ENCODE data around the gene ADGRB3. TPM values are rescaled to one million over a fixed set of nuclear protein-coding genes. Genes with fewer than 3 reads are reported as not detected.

Gene ADGRB3
- total and polyA plus RNA-seq, 8 donors, result 0.04 to 0.34 (median 0.21) TPM

DNA sequence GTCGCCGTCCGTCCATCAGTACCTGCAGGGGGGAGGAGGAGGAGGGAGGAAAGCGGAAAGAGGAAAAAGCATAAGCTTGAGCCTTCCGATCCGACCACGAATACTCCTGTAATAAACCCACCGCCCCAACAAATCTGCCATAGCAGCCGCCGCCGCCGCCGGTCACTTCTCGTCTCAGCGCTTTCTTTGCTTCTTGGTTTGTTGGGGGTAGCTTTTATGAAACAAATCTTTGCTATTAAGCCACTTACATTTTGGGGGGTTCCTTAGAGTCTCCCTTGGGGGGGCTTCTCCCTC lies 277 bp downstream of the ADGRB3 start:
- FAIRE-seq, result no peak
- no peak overlapping the region for H3K27ac ChIP-seq
- DNase-seq, result no peak
- intact Hi-C loops (cut with DNase I), result no loop called here
- no peak for ATAC-seq
- 0 to 3% methylated on average over 15 of the region's 15 CpGs for WGBS, 2 donors
- peaks cover 0 to 4% (median 4%) of the 10 kb centered on the region in 3 donors for H3K4me1 ChIP-seq
- TF ChIP-seq, protein P1, sequence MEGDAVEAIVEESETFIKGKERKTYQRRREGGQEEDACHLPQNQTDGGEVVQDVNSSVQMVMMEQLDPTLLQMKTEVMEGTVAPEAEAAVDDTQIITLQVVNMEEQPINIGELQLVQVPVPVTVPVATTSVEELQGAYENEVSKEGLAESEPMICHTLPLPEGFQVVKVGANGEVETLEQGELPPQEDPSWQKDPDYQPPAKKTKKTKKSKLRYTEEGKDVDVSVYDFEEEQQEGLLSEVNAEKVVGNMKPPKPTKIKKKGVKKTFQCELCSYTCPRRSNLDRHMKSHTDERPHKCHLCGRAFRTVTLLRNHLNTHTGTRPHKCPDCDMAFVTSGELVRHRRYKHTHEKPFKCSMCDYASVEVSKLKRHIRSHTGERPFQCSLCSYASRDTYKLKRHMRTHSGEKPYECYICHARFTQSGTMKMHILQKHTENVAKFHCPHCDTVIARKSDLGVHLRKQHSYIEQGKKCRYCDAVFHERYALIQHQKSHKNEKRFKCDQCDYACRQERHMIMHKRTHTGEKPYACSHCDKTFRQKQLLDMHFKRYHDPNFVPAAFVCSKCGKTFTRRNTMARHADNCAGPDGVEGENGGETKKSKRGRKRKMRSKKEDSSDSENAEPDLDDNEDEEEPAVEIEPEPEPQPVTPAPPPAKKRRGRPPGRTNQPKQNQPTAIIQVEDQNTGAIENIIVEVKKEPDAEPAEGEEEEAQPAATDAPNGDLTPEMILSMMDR (IDR thresholded peaks at IDR 0.05), result no peak
- H3K27me3 ChIP-seq, result peaks cover 0 to 37% (median 8%) of the 10 kb centered on the region in 4 donors
- no peaks in the 10 kb centered on the region for H3K36me3 ChIP-seq
- no peaks in the 10 kb centered on the region for H3K9me3 ChIP-seq
- H3K4me3 ChIP-seq, result peak overlapping the region; percentile 34 to 64 (median 44)

DNA sequence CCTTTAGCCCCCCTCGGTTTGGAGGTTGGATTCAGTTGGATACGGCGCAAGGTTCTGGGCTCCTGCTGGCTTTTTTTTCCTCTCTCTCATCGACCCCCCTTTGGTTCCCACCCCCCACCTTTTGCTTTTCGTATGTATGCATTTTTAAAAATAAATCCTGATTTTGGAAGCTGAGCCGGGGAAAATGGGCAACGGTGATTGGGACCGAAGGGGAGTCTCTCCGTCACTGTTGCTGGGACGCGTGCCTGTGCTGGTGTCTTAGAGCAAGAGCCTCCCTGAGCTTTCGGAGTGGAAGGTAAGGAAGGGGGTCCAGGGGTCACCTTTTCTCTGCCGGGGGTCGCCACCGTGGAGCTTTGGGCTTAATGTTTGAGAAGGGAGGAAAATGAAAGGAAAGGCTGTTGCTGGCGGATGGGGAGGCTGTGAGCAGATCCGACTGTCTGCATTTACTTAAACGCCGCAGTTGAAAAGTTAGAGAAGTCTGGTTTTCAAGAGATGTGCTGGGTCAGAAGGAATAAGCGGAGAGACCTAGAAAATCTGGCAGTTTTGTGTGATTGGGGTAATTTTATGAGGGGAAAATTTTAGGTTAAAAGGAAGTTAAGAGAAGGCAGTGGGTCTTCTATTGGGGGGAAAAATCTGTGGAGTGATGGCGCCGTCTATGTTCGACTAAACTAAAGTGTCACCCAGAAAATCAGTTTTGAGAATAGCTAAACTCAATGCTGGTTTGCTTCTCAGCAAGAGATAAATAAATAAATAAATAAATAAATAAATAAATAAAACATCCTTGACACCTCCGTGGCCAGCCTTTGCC lies 828 bp downstream of the ADGRB3 start:
- Histone ChIP-seq H3K9me3 (no peaks in the 10 kb centered on the region), H3K27me3 (peaks cover 0 to 37% (median 8%) of the 10 kb centered on the region in 4 donors), H3K27ac (no peak overlapping the region), H3K4me1 (peaks cover 0 to 4% (median 4%) of the 10 kb centered on the region in 3 donors), H3K4me3 (peak overlapping the region; percentile 34 to 64 (median 44)), H3K36me3 (no peaks in the 10 kb centered on the region)
- FAIRE-seq (no peak), DNase-seq (peak in 1 of 6 donors; percentile 60), ATAC-seq (peak in 1 of 4 donors; percentile 26)
- TF ChIP-seq, protein P1 (IDR thresholded peaks at IDR 0.05), result no peak
- WGBS, 2 donors, result 4% methylated on average over 24 of the region's 24 CpGs
- intact Hi-C loops (cut with DNase I), result no loop called here

DNA sequence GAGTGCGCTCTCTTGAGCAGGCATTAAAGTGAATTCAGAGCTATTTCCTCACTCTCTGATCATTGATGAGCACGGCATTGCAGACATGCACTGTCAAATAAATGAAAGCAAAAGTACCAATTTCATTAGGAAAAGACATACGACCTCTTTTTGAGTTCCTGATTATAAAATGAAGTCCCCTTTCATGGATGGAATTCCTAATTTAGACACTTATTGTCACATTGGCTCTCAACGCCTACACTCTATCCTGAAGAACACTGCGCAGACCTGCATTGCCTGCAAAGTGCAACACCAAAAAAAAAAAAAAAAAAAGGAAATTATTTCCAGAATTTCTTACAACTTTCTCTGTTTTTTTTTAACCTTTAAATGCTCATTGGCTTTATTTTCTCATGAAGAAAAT lies 1.6 kb downstream of the ADGRB3 start:
- H3K4me1 ChIP-seq, result peaks cover 0 to 4% (median 4%) of the 10 kb centered on the region in 3 donors
- H3K27ac ChIP-seq, result no peak overlapping the region
- 36 to 44% methylated on average over 5 of the region's 5 CpGs for WGBS, 2 donors
- H3K4me3 ChIP-seq, result no peak overlapping the region
- no peaks in the 10 kb centered on the region for H3K9me3 ChIP-seq
- intact Hi-C loops (cut with DNase I), result no loop called here
- FAIRE-seq, result no peak
- no peak for ATAC-seq
- no peaks in the 10 kb centered on the region for H3K36me3 ChIP-seq
- no peak for DNase-seq
- TF ChIP-seq, protein P1 (IDR thresholded peaks at IDR 0.05), result no peak
- H3K27me3 ChIP-seq, result peaks cover 0 to 41% (median 8%) of the 10 kb centered on the region in 4 donors

DNA sequence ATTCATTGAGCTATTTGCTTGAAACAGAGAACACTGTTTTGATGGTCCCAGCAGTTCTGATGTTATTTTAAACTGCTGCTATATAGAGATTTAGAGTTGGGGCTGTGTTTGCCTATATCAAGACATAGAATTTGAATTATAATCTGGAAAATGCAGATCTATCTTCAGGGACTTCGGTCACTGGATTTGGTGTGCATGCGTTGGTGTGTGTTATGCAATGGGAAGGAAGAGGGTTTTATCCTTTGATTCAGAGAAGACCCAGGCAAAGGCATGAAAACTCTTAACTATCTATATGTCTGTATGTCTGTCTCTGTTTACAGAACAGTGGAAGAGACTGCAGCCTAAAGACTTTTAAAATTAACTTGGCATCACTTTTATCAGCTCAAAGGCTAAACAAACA lies 2.0 kb downstream of the ADGRB3 start:
- WGBS, 2 donors, result 39 to 42% methylated on average over 2 of the region's 2 CpGs
- FAIRE-seq (no peak), ATAC-seq (no peak), DNase-seq (no peak)
- no peak overlapping the region for H3K4me3 ChIP-seq
- peaks cover 0 to 39% (median 8%) of the 10 kb centered on the region in 4 donors for H3K27me3 ChIP-seq
- intact Hi-C loops (cut with DNase I), result no loop called here
- H3K9me3 ChIP-seq, result no peaks in the 10 kb centered on the region
- H3K36me3 ChIP-seq, result no peaks in the 10 kb centered on the region
- H3K4me1 ChIP-seq, result peaks cover 0 to 4% (median 4%) of the 10 kb centered on the region in 3 donors
- no peak overlapping the region for H3K27ac ChIP-seq
- TF ChIP-seq, protein P1 (IDR thresholded peaks at IDR 0.05), result no peak

DNA sequence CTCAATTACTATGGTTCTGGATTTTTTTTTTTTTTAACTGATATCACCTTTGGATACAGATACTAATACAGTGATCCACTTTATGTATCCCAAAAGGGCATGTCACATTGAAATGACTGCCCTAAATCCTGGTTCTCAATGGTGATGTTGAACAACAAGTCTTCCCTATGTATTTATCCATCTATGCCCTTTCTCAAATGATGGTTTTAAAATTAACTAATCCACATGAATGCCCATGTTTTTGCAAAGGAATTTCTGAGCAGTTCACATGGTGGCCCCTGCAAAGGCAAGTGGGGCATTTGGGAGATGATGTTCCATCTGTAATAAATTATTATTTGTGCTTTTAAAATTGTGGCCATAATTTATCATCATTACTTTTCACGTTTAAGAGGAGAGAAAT lies 2.7 kb downstream of the ADGRB3 start:
- Histone ChIP-seq H3K27me3 (peaks cover 0 to 34% (median 8%) of the 10 kb centered on the region in 4 donors), H3K27ac (no peak overlapping the region), H3K36me3 (no peaks in the 10 kb centered on the region), H3K4me3 (no peak overlapping the region), H3K9me3 (no peaks in the 10 kb centered on the region), H3K4me1 (peaks cover 0 to 4% (median 4%) of the 10 kb centered on the region in 3 donors)
- intact Hi-C loops (cut with DNase I), result no loop called here
- no peak for FAIRE-seq
- no peak for DNase-seq
- WGBS, 2 donors, result 0% methylated on average over 1 of the region's 1 CpG
- TF ChIP-seq, protein P1 (IDR thresholded peaks at IDR 0.05), result no peak
- no peak for ATAC-seq

Measured in pancreas (tissue), 10 donors.